NCI-H2227 (cell line): ENCODE results near the gene THOC2.
"Not testable (repeated sequence)": the region's sequence is repeated elsewhere in the genome, so short reads cannot be mapped to it uniquely, and the experiment has no call there.

Experiments
- DNase-seq: peaks from one replicate; lab custom pipeline; 2025; ENCODE audit not compliant: unreplicated experiment; lab: John Stamatoyannopoulos, UW

The THOC2 gene

GRCh38 chrX:123590842-123591486 lies 141.9 kb downstream of the THOC2 start:
- DNase-seq = no peak

GRCh38 chrX:123588723-123589122 lies 144.1 kb downstream of the THOC2 start:
- no peak for DNase-seq

GRCh38 chrX:123581586-123581985 lies 151.3 kb downstream of the THOC2 start:
- no peak for DNase-seq

- DNase-seq = no peak
Observed at GRCh38 chrX:123580792-123581191, 152.1 kb downstream of the THOC2 start.

GRCh38 chrX:123574027-123574426 lies 158.8 kb downstream of the THOC2 start:
- not testable (repeated sequence) for DNase-seq

- no peak for DNase-seq
Observed at GRCh38 chrX:123570011-123570590, 162.8 kb downstream of the THOC2 start.

- no peak for DNase-seq
Observed at GRCh38 chrX:123563167-123563566, 169.7 kb downstream of the THOC2 start.

GRCh38 chrX:123562342-123563146 lies 170.3 kb downstream of the THOC2 start:
- DNase-seq = no peak

GRCh38 chrX:123561439-123562215 lies 171.2 kb downstream of the THOC2 start:
- no peak for DNase-seq

- DNase-seq = no peak
Observed at GRCh38 chrX:123550829-123551228, 182.0 kb downstream of the THOC2 start.
